ENCODE results near the gene FGF22. TPM values are rescaled to one million over a fixed set of nuclear protein-coding genes. Genes with fewer than 3 reads are reported as not detected.

Gene FGF22
- total RNA-seq, 3 donors from 2014 or later (not counting 1 experiment from before 2014, with no cell fraction given), result 0.31 to 0.58 (median 0.41) TPM

DNA sequence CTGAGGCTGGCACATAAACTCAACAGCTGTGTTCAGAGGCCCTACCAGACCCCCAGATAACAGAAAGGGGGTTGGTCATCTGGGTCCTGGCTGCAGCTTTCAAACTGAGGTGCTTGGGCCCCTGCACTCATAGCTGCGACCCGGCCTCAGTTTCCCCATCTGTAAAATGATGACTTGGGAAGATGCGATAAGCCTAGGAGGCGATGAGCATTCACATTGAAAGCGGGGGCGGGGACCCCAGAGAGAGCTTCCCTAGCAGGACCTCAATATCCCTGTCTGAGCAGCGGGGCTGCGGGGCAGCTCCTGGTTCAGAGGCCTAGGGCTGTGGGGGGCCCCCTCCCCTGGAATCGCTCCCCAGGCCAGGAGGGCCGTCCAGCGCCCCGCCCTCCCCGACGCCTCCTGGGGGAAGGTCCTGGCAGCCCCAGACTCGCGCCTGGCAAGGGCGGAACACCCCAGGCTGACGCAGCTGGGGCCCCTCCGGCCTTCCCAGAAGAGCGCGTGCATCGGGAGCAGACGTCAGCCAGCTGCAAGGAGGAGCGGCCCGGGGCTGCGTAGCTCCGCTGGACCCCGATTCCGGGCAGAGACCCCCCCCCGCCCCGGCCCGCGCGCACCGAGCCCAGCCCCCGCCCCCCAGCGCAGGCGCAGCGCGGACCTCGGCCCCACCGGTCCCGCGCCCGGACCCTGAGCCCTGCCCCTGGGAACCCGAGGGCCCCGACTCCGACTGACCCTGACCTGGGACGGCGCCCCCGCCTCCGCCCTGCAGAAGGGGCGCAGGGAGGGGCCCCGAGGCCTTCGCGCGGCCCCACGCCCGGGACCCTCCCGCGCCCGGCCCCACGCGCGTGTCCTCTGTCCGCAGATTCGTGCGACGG is 40.0 kb downstream of the FGF22 start:
- H3K27ac ChIP-seq (ENCODE audit: low read length), result no peak overlapping the region
- WGBS (ENCODE audit: insufficient coverage), result 6% methylated on average over 69 of the region's 69 CpGs
- TF ChIP-seq, protein P1, sequence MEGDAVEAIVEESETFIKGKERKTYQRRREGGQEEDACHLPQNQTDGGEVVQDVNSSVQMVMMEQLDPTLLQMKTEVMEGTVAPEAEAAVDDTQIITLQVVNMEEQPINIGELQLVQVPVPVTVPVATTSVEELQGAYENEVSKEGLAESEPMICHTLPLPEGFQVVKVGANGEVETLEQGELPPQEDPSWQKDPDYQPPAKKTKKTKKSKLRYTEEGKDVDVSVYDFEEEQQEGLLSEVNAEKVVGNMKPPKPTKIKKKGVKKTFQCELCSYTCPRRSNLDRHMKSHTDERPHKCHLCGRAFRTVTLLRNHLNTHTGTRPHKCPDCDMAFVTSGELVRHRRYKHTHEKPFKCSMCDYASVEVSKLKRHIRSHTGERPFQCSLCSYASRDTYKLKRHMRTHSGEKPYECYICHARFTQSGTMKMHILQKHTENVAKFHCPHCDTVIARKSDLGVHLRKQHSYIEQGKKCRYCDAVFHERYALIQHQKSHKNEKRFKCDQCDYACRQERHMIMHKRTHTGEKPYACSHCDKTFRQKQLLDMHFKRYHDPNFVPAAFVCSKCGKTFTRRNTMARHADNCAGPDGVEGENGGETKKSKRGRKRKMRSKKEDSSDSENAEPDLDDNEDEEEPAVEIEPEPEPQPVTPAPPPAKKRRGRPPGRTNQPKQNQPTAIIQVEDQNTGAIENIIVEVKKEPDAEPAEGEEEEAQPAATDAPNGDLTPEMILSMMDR (IDR thresholded peaks at IDR 0.05), result no peak
- H3K27ac Mint-ChIP-seq, result peak overlapping the region in 1 of 2 donors; percentile 96
- H3K27me3 Mint-ChIP-seq (ENCODE audit: low read depth in 2 of 2), result peaks cover 0 to 7% of the 10 kb centered on the region in 2 donors
- H3K4me3 Mint-ChIP-seq, result peak overlapping the region; percentile 94
- no peaks in the 10 kb centered on the region for H3K9me3 ChIP-seq (ENCODE audit: control insufficient read depth, insufficient read depth, low read length)
- peak overlapping the region; percentile 44 for H3K4me3 ChIP-seq (ENCODE audit: low read length)
- ATAC-seq (no peak), DNase-seq (peak in 1 of 2 donors; percentile 56)
- no peaks in the 10 kb centered on the region for H3K36me3 Mint-ChIP-seq
- H3K4me1 Mint-ChIP-seq, result peaks cover 5 to 13% of the 10 kb centered on the region in 2 donors
- intact Hi-C loops (cut with micrococcal nuclease), result no loop called here
- H3K27me3 ChIP-seq (ENCODE audit: control insufficient read depth, insufficient read depth, low read length), result peaks cover 19% of the 10 kb centered on the region
- H3K36me3 ChIP-seq (ENCODE audit: control insufficient read depth, insufficient read depth, low read length), result no peaks in the 10 kb centered on the region
- peaks cover 26% of the 10 kb centered on the region for H3K4me1 ChIP-seq (ENCODE audit: control insufficient read depth, insufficient read depth, low read length)
- H3K9me3 Mint-ChIP-seq, result no peaks in the 10 kb centered on the region

DNA sequence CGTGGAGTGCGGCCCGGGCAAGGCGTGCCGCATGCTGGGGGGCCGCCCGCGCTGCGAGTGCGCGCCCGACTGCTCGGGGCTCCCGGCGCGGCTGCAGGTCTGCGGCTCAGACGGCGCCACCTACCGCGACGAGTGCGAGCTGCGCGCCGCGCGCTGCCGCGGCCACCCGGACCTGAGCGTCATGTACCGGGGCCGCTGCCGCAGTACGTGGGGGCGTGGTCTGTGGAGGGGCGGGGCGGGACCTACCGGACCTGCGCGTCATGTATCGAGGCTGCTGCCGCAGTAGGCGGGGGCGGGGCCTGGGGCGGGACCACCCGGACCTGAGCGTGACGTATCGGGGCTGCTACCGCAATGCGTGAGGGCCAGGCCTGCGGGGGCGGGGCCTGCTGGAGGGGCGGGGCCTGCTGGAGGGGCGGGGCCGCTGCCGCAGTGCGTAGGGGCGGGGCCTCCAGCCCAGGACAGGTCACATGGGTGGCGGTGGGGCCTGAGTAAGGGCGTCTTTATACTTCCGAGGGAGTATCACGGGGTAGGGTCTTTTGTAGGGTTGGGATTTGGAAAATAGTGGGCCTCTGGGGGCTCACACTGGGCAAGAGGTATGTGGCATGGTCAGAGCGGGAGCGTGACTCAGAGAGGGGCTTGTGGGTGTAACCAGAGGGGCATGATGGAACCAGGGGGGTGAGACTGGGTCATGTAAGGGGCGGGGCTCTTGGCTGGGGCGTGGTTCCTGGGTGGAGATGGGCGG is 40.8 kb downstream of the FGF22 start:
- peak overlapping the region; percentile 44 for H3K4me3 ChIP-seq (ENCODE audit: low read length)
- H3K36me3 Mint-ChIP-seq, result no peaks in the 10 kb centered on the region

DNA sequence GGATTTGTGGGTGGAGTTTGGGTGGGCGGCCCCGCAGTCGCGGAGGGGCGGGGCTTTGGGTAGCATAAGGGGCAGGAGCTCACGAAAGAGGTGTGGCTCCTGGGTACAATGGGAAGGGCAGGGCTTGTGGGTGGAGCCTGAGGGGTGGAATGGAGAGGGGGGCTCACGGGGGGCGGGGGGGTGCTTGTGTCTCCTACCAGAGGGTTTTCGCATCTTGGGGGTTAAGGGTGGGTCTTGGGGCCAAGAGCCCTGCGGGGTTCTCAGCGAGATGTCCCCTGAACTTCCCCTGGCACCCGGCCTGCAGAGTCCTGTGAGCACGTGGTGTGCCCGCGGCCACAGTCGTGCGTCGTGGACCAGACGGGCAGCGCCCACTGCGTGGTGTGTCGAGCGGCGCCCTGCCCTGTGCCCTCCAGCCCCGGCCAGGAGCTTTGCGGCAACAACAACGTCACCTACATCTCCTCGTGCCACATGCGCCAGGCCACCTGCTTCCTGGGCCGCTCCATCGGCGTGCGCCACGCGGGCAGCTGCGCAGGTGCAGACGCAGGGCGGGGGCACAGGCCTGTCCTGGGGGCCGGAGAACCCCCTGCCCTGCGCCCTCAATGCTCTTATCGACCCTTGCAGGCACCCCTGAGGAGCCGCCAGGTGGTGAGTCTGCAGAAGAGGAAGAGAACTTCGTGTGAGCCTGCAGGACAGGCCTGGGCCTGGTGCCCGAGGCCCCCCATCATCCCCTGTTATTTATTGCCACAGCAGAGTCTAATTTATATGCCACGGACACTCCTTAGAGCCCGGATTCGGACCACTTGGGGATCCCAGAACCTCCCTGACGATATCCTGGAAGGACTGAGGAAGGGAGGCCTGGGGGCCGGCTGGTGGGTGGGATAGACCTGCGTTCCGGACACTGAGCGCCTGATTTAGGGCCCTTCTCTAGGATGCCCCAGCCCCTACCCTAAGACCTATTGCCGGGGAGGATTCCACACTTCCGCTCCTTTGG is 41.6 kb downstream of the FGF22 start:
- H3K36me3 Mint-ChIP-seq, result no peaks in the 10 kb centered on the region
- H3K27me3 Mint-ChIP-seq (ENCODE audit: low read depth in 2 of 2), result no peaks in the 10 kb centered on the region
- peaks cover 23% of the 10 kb centered on the region for H3K4me1 ChIP-seq (ENCODE audit: control insufficient read depth, insufficient read depth, low read length)
- H3K27ac ChIP-seq (ENCODE audit: low read length), result peak overlapping the region; percentile 92
- no peaks in the 10 kb centered on the region for H3K9me3 Mint-ChIP-seq
- ATAC-seq (peak in 1 of 3 donors; percentile 3), DNase-seq (peak; percentile 46 to 96)
- H3K4me3 ChIP-seq (ENCODE audit: low read length), result peak overlapping the region; percentile 39
- H3K9me3 ChIP-seq (ENCODE audit: control insufficient read depth, insufficient read depth, low read length), result no peaks in the 10 kb centered on the region
- H3K27ac Mint-ChIP-seq, result peak overlapping the region; percentile 94 to 96
- peaks cover 5 to 13% of the 10 kb centered on the region in 2 donors for H3K4me1 Mint-ChIP-seq
- intact Hi-C loops (cut with micrococcal nuclease), result no loop called here
- peak overlapping the region; percentile 94 for H3K4me3 Mint-ChIP-seq
- H3K27me3 ChIP-seq (ENCODE audit: control insufficient read depth, insufficient read depth, low read length), result peaks cover 7% of the 10 kb centered on the region
- no peaks in the 10 kb centered on the region for H3K36me3 ChIP-seq (ENCODE audit: control insufficient read depth, insufficient read depth, low read length)
- whole genome bisulfite sequencing (ENCODE audit: insufficient coverage), result 22% methylated on average over 52 of the region's 54 CpGs
- TF ChIP-seq, protein P1 (IDR thresholded peaks at IDR 0.05), result no peak

More for the DNA sequence above, 40.8 kb downstream of the FGF22 start:
- under 1% methylated on average over 70 of the region's 70 CpGs for WGBS (ENCODE audit: insufficient coverage)
- no peaks in the 10 kb centered on the region for H3K9me3 ChIP-seq (ENCODE audit: control insufficient read depth, insufficient read depth, low read length)
- intact Hi-C loops (cut with micrococcal nuclease), result no loop called here
- H3K27ac Mint-ChIP-seq, result peak overlapping the region; percentile 94 to 96
- H3K27me3 ChIP-seq (ENCODE audit: control insufficient read depth, insufficient read depth, low read length), result peaks cover 12% of the 10 kb centered on the region
- peak overlapping the region; percentile 92 for H3K27ac ChIP-seq (ENCODE audit: low read length)
- peaks cover 5 to 13% of the 10 kb centered on the region in 2 donors for H3K4me1 Mint-ChIP-seq
- peak overlapping the region; percentile 94 for H3K4me3 Mint-ChIP-seq
- ATAC-seq (peak; percentile 78 to 92 (median 81)), DNase-seq (peak; percentile 96 to 99)
- TF ChIP-seq, protein P1 (IDR thresholded peaks at IDR 0.05), result peak; percentile 29
- H3K9me3 Mint-ChIP-seq, result no peaks in the 10 kb centered on the region
- H3K4me1 ChIP-seq (ENCODE audit: control insufficient read depth, insufficient read depth, low read length), result peaks cover 26% of the 10 kb centered on the region
- H3K36me3 ChIP-seq (ENCODE audit: control insufficient read depth, insufficient read depth, low read length), result no peaks in the 10 kb centered on the region
- H3K27me3 Mint-ChIP-seq (ENCODE audit: low read depth in 2 of 2), result peaks cover 0 to under 1% of the 10 kb centered on the region in 2 donors

Measured in natural killer cell (primary cell).